K562 (cell line): Measurements from ENCODE around the gene ID4. TPM values are rescaled to one million over a fixed set of nuclear protein-coding genes. Genes with fewer than 3 reads are reported as not detected.

Experiments used
- CHD1 ChIP-seq: fragments of 200-600 bp; sonication (generic); IDR thresholded peaks from one replicate; pipeline ENCODE4 v1.6.1; 2012; ENCODE audit warnings: mild to moderate bottlenecking, moderate library complexity, low read length, inconsistent platforms
- GABPB2 ChIP-seq: fragments of 250-450 bp; sonication (Bioruptor Pico); conservative IDR thresholded peaks from 2 replicates; pipeline ENCODE4 v1.5.1; 2021; ENCODE audit warnings: mild to moderate bottlenecking
- HCFC1 ChIP-seq: IDR thresholded peaks from 2 replicates; pipeline ENCODE4 v1.6.1; 2012; ENCODE audit warnings: low read depth, low read length, improper control_type of control experiment
- HIVEP1 ChIP-seq: fragments of 250-450 bp; sonication (Bioruptor Pico); IDR thresholded peaks from 2 replicates; pipeline ENCODE4 v1.4.0; 2020; ENCODE audit warnings: mild to moderate bottlenecking
- MYBL2 ChIP-seq, 2 experiments: fragments of 450-650 bp in 1 of 2; sonication (generic) in 1 of 2; formaldehyde crosslinking in 1 of 2; IDR thresholded peaks; 2 replicates each; pipeline versions ENCODE4 v1.6.1 to v1.8.1; 2017 to 2022; ENCODE audit warnings: borderline replicate concordance in 1 of 2, inconsistent platforms in 1 of 2, low read depth in 1 of 2, mild to moderate bottlenecking in 1 of 2, missing genetic modification reagents in 1 of 2, moderate library complexity in 1 of 2
- NEUROD1 ChIP-seq: fragments of 150-350 bp; IDR thresholded peaks from 2 replicates; pipeline ENCODE4 v1.6.1; 2014; ENCODE audit warnings: borderline replicate concordance, low read length, low read depth; ENCODE audit not compliant: partially characterized antibody
- NR2C2 ChIP-seq, 2 experiments: fragments of 200-800 bp in 1 of 2; sonication (Bioruptor generic) in 1 of 2; sonication (generic) in 1 of 2; formaldehyde crosslinking in 1 of 2; IDR thresholded peaks; 2 replicates each; pipeline versions ENCODE4 v1.6.1 to v1.8.0; 2016 to 2022; ENCODE audit warnings: mild to moderate bottlenecking in 1 of 2, missing compliant biosample characterization in 1 of 2, missing genetic modification characterization in 1 of 2, missing genetic modification reagents in 1 of 2
- NR3C1 ChIP-seq: sonication (generic); formaldehyde crosslinking; IDR thresholded peaks from 2 replicates; pipeline ENCODE4 v1.8.1; 2022; ENCODE audit warnings: missing genetic modification reagents
- PHB ChIP-seq: fragments of 250-450 bp; sonication (Bioruptor Pico); IDR thresholded peaks from 2 replicates; pipeline ENCODE4 v1.5.0; 2021
- SIN3B ChIP-seq: fragments of 450-650 bp; IDR thresholded peaks from 2 replicates; pipeline ENCODE4 v1.6.1; 2017; ENCODE audit warnings: low read depth, mild to moderate bottlenecking, moderate library complexity
- SMAD3 ChIP-seq: fragments of 450-650 bp; formaldehyde crosslinking; conservative IDR thresholded peaks from 2 replicates; pipeline ENCODE4 v1.4.0; 2020; ENCODE audit warnings: mild to moderate bottlenecking
- SMARCA5 ChIP-seq: fragments of 450-650 bp; IDR thresholded peaks from 2 replicates; pipeline ENCODE4 v1.6.1; 2016
- SRF ChIP-seq, 2 experiments: fragments of 250-450, 450-650 bp in 1 of 2; sonication (Bioruptor Pico) in 1 of 2; sonication (generic) in 1 of 2; formaldehyde crosslinking; IDR thresholded peaks; 2 replicates each; pipeline versions ENCODE4 v1.5.0 to v1.5.1; 2020 to 2022; ENCODE audit warnings: mild to moderate bottlenecking in 1 of 2, missing genetic modification reagents in 1 of 2
- U2AF2 ChIP-seq: fragments of 200-400 bp; formaldehyde crosslinking; optimal IDR thresholded peaks from 2 replicates; pipeline ENCODE3; 2017; ENCODE audit warnings: low read depth, mild to moderate bottlenecking, low read length
- ZNF133 ChIP-seq: fragments of 250-450 bp; sonication (Bioruptor Pico); IDR thresholded peaks from 2 replicates; pipeline ENCODE4 v1.4.0; 2020; ENCODE audit warnings: mild to moderate bottlenecking
- ZNF140 ChIP-seq: fragments of 250-450 bp; sonication (Bioruptor Pico); IDR thresholded peaks from 2 replicates; pipeline ENCODE4 v1.8.0; 2021; ENCODE audit warnings: moderate library complexity, mild to moderate bottlenecking, inconsistent platforms
- ZNF212 ChIP-seq: fragments of 450-650 bp; formaldehyde crosslinking; IDR thresholded peaks from 2 replicates; pipeline ENCODE4 v1.4.0; 2020; ENCODE audit warnings: mild to moderate bottlenecking
- ZNF778 ChIP-seq: fragments of 450-650 bp; formaldehyde crosslinking; IDR thresholded peaks from 2 replicates; pipeline ENCODE4 v1.4.0; 2020; ENCODE audit warnings: mild to moderate bottlenecking, moderate library complexity
- polyA plus RNA-seq, 8 experiments: library from polyadenylated mRNA; depleted of rRNA in 4 of 8; stranded (reverse) in 5 of 8; unstranded in 3 of 8; fragments of >200 nt; fragmentation: Nextera tagmentation in 2 of 8; fragmentation: Illumina TruSeq in 1 of 8; extraction: Ambion mirVana in 2 of 8; extraction: Trizol in 1 of 8; gene quantifications; 2 replicates each; pipeline versions ENCODE4 v1.2.1 to v1.2.3, GENCODE V29; 2011 to 2014; ENCODE audit warnings: inconsistent platforms in 1 of 8, missing spikeins in 1 of 8
- total RNA-seq, 7 experiments: library from RNA; depleted of rRNA in 6 of 7; stranded (reverse); fragments of >200 nt in 6 of 7; fragmentation: Illumina TruSeq in 2 of 7; extraction: Trizol in 2 of 7; gene quantifications; 2 replicates each; pipeline versions ENCODE4 v1.2.1 to v1.2.3, GENCODE V29; 2011 to 2021; ENCODE audit warnings: low replicate concordance in 1 of 7
- TF ChIP-seq, protein P1 (sequence below): fragments of 250-450 bp; sonication (Bioruptor Pico); IDR thresholded peaks from 2 replicates; pipeline ENCODE4 v1.4.0; 2020; ENCODE audit warnings: mild to moderate bottlenecking, moderate library complexity
- TF ChIP-seq, protein P2 (sequence below): IDR thresholded peaks from 3 replicates; pipeline ENCODE4 v1.6.1; 2011; ENCODE audit warnings: borderline replicate concordance, mild to moderate bottlenecking, moderate library complexity; ENCODE audit not compliant: insufficient read length; ENCODE audit errors: extremely low read depth
- TF ChIP-seq, protein P3 (sequence below): sonication (generic); formaldehyde crosslinking; IDR thresholded peaks from 2 replicates; pipeline ENCODE4 v1.4.0; 2020; ENCODE audit warnings: mild to moderate bottlenecking, missing genetic modification reagents

Gene ID4
- total and polyA plus RNA-seq, 9 of the 15 experiments (the other 6 are each of a cell fraction or from before 2014, with no cell fraction given): not detected

DNA sequence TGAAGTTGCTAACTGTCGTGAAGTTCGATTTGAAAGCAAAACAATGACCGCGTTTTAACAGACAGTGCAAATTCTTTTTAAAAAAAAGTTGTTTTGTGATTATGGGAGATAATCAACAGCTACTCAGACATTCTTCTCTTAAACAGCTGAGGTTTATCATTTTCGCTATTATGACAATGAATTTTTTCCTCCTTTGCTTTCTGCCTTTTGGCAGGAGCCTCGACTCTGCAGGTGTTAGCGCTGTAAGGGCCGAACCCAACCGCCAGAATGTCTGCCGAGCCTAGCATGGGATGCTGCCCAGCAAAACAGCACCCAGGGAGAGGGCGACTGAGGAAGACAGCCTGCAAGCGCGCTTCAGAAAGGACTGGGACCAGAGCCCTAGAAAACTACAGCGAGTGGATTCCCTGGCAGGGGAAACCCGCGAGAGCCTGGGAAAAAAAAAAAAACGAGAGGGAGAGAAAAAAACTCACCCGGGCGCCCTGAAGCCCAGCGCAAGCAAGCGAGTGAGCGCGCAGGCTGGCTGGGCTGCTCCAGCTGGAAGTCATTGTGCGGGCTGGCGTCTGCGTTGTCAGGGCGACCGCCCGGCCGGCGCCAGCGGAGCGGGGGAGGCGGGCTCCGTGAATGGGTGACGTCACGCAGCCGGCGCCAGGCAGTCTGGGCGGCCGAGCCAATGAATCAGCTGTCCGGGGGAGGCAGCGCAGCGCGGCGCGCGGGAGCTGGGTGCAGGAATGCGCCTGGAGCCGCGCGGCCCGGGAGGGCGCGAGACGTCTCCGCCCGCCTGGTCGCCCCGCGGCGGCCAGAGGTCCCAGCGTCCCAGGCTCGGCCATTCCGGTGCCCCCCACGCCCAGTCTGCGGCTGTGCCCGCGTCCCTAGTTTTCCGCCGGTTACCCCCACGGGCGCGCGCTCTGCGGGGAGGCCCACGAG is 32.7 kb upstream of the ID4 start (continued):
- TF ChIP-seq GABPB2 (CRISPR knock-in tag): no peak
- no peak for TF ChIP-seq MYBL2 (IDR thresholded peaks at IDR 0.05; ENCODE audit: low read depth)
- TF ChIP-seq MYBL2 (CRISPR knock-in tag; IDR thresholded peaks at IDR 0.05; ENCODE audit: borderline replicate concordance): no peak
- peak in 1 of 2 experiments; percentile 59; a peak in 1 of 4 replicates for TF ChIP-seq SRF (CRISPR knock-in tag; IDR thresholded peaks at IDR 0.05)
- TF ChIP-seq NR3C1 (CRISPR knock-in tag): no peak; the same call in 1 of the 2 replicates
- TF ChIP-seq NEUROD1: peak; percentile 82
- TF ChIP-seq SMAD3 (CRISPR knock-in tag): 0 out of 2 replicates have a peak, but pooled peaks have one; percentile 42
- no peak for TF ChIP-seq ZNF140
- TF ChIP-seq SMARCA5: no peak
- TF ChIP-seq, protein P1, sequence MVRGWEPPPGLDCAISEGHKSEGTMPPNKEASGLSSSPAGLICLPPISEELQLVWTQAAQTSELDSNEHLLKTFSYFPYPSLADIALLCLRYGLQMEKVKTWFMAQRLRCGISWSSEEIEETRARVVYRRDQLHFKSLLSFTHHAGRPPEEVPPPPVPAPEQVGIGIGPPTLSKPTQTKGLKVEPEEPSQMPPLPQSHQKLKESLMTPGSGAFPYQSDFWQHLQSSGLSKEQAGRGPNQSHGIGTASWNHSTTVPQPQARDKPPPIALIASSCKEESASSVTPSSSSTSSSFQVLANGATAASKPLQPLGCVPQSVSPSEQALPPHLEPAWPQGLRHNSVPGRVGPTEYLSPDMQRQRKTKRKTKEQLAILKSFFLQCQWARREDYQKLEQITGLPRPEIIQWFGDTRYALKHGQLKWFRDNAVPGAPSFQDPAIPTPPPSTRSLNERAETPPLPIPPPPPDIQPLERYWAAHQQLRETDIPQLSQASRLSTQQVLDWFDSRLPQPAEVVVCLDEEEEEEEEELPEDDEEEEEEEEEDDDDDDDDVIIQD (CRISPR knock-in tag): no peak
- TF ChIP-seq, protein P2, sequence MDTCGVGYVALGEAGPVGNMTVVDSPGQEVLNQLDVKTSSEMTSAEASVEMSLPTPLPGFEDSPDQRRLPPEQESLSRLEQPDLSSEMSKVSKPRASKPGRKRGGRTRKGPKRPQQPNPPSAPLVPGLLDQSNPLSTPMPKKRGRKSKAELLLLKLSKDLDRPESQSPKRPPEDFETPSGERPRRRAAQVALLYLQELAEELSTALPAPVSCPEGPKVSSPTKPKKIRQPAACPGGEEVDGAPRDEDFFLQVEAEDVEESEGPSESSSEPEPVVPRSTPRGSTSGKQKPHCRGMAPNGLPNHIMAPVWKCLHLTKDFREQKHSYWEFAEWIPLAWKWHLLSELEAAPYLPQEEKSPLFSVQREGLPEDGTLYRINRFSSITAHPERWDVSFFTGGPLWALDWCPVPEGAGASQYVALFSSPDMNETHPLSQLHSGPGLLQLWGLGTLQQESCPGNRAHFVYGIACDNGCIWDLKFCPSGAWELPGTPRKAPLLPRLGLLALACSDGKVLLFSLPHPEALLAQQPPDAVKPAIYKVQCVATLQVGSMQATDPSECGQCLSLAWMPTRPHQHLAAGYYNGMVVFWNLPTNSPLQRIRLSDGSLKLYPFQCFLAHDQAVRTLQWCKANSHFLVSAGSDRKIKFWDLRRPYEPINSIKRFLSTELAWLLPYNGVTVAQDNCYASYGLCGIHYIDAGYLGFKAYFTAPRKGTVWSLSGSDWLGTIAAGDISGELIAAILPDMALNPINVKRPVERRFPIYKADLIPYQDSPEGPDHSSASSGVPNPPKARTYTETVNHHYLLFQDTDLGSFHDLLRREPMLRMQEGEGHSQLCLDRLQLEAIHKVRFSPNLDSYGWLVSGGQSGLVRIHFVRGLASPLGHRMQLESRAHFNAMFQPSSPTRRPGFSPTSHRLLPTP: no peak
- TF ChIP-seq PHB (CRISPR knock-in tag): no peak
- TF ChIP-seq ZNF212 (CRISPR knock-in tag): 0 out of 2 replicates have a peak, but pooled peaks have one; percentile 10
- peak; percentile 60; the same call in 1 of the 2 replicates for TF ChIP-seq SIN3B
- TF ChIP-seq, protein P3, sequence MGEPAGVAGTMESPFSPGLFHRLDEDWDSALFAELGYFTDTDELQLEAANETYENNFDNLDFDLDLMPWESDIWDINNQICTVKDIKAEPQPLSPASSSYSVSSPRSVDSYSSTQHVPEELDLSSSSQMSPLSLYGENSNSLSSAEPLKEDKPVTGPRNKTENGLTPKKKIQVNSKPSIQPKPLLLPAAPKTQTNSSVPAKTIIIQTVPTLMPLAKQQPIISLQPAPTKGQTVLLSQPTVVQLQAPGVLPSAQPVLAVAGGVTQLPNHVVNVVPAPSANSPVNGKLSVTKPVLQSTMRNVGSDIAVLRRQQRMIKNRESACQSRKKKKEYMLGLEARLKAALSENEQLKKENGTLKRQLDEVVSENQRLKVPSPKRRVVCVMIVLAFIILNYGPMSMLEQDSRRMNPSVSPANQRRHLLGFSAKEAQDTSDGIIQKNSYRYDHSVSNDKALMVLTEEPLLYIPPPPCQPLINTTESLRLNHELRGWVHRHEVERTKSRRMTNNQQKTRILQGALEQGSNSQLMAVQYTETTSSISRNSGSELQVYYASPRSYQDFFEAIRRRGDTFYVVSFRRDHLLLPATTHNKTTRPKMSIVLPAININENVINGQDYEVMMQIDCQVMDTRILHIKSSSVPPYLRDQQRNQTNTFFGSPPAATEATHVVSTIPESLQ: no peak
- TF ChIP-seq ZNF133 (CRISPR knock-in tag): no peak
- TF ChIP-seq ZNF778: no peak
- TF ChIP-seq NR2C2 (CRISPR knock-in tag; IDR thresholded peaks at IDR 0.05): 0 out of 2 replicates have a peak, but pooled peaks have one; percentile 36
- peak; percentile 65 for TF ChIP-seq NR2C2 (tag; IDR thresholded peaks at IDR 0.05)
- peak; percentile 72 for TF ChIP-seq HCFC1
- 0 out of 2 replicates have a peak, but pooled peaks have one; percentile 35 for TF ChIP-seq HIVEP1 (CRISPR knock-in tag)
- TF ChIP-seq U2AF2: no peak
- TF ChIP-seq CHD1: no peak
